ENCODE data around the gene TIFAB. TPM values are rescaled to one million over a fixed set of nuclear protein-coding genes. Genes with fewer than 3 reads are reported as not detected.

Gene TIFAB
- total and polyA plus RNA-seq, 7 experiments from 2014 or later = 0.05 to 1.1 (median 0.08) TPM; not detected in 4

GRCh38 chr5:135446206-135446605, 5.9 kb downstream of the TIFAB start:
- H3K27ac ChIP-seq (ENCODE audit: low read depth, low read length) = no peak overlapping the region
- no peaks in the 10 kb centered on the region for H3K9me3 Mint-ChIP-seq
- no peaks in the 10 kb centered on the region for H3K36me3 ChIP-seq (ENCODE audit: control insufficient read depth in 2 of 3, insufficient read depth in 3 of 3, low read length in 3 of 3)
- H3K4me1 Mint-ChIP-seq = peaks cover 0 to 7% (median 0%) of the 10 kb centered on the region in 7 donors
- H3K4me1 ChIP-seq (ENCODE audit: control insufficient read depth in 2 of 2, insufficient read depth in 2 of 2, low read length in 2 of 2) = no peaks in the 10 kb centered on the region
- H3K9me3 ChIP-seq (ENCODE audit: control insufficient read depth in 2 of 3, low read length in 3 of 3) = no peaks in the 10 kb centered on the region
- no peak overlapping the region for H3K4me3 ChIP-seq (ENCODE audit: low read length)
- intact Hi-C loops (cut with micrococcal nuclease) = no loop called here
- ChIA-PET CTCF (no interaction called here), POLR2A (no interaction called here)
- DNase-seq = no peak
- no peaks in the 10 kb centered on the region for H3K36me3 Mint-ChIP-seq
- no peak overlapping the region for H3K4me3 Mint-ChIP-seq
- no peak for ATAC-seq
- no peak overlapping the region for H3K27ac Mint-ChIP-seq
- H3K27me3 ChIP-seq (ENCODE audit: control insufficient read depth in 2 of 2, insufficient read depth in 2 of 2, low read length in 2 of 2) = no peaks in the 10 kb centered on the region
- peaks cover 5 to 14% (median 9%) of the 10 kb centered on the region in 5 donors for H3K27me3 Mint-ChIP-seq

- no peaks in the 10 kb centered on the region for H3K27me3 ChIP-seq (ENCODE audit: control insufficient read depth in 2 of 2, insufficient read depth in 2 of 2, low read length in 2 of 2)
- intact Hi-C loops (cut with micrococcal nuclease) = no loop called here
- H3K9me3 ChIP-seq (ENCODE audit: control insufficient read depth in 2 of 3, low read length in 3 of 3) = no peaks in the 10 kb centered on the region
- ATAC-seq (peak; percentile 51), DNase-seq (no peak)
- ChIA-PET POLR2A (no interaction called here), CTCF (no interaction called here)
- H3K27me3 Mint-ChIP-seq = peaks cover 5 to 14% (median 13%) of the 10 kb centered on the region in 5 donors
- H3K27ac ChIP-seq (ENCODE audit: low read depth, low read length) = no peak overlapping the region
- no peak overlapping the region for H3K4me3 ChIP-seq (ENCODE audit: low read length)
- no peaks in the 10 kb centered on the region for H3K36me3 ChIP-seq (ENCODE audit: control insufficient read depth in 2 of 3, insufficient read depth in 3 of 3, low read length in 3 of 3)
- no peak overlapping the region for H3K27ac Mint-ChIP-seq
- H3K9me3 Mint-ChIP-seq = no peaks in the 10 kb centered on the region
- H3K36me3 Mint-ChIP-seq = no peaks in the 10 kb centered on the region
- H3K4me3 Mint-ChIP-seq = no peak overlapping the region
- H3K4me1 ChIP-seq (ENCODE audit: control insufficient read depth in 2 of 2, insufficient read depth in 2 of 2, low read length in 2 of 2) = no peaks in the 10 kb centered on the region
- peaks cover 0 to 4% (median 0%) of the 10 kb centered on the region in 7 donors for H3K4me1 Mint-ChIP-seq
Observed at GRCh38 chr5:135445306-135445985, 6.7 kb downstream of the TIFAB start.

- no peak for DNase-seq
- H3K27ac Mint-ChIP-seq = no peak overlapping the region
Observed at GRCh38 chr5:135444881-135445280, 7.3 kb downstream of the TIFAB start.

GRCh38 chr5:135444360-135444759, 7.8 kb downstream of the TIFAB start:
- ChIA-PET CTCF (no interaction called here), POLR2A (no interaction called here)
- DNase-seq = no peak
- Histone ChIP-seq H3K9me3 (ENCODE audit: control insufficient read depth in 2 of 3, low read length in 3 of 3) (no peaks in the 10 kb centered on the region), H3K27ac (ENCODE audit: low read depth, low read length) (no peak overlapping the region), H3K36me3 (ENCODE audit: control insufficient read depth in 2 of 3, insufficient read depth in 3 of 3, low read length in 3 of 3) (no peaks in the 10 kb centered on the region), H3K27me3 (ENCODE audit: control insufficient read depth in 2 of 2, insufficient read depth in 2 of 2, low read length in 2 of 2) (no peaks in the 10 kb centered on the region), H3K4me1 (ENCODE audit: control insufficient read depth in 2 of 2, insufficient read depth in 2 of 2, low read length in 2 of 2) (no peaks in the 10 kb centered on the region), H3K4me3 (ENCODE audit: low read length) (no peak overlapping the region)
- intact Hi-C loops (cut with micrococcal nuclease) = no loop called here
- peaks cover 0 to 4% (median 0%) of the 10 kb centered on the region in 7 donors for H3K4me1 Mint-ChIP-seq
- H3K27me3 Mint-ChIP-seq = peaks cover 5 to 14% (median 13%) of the 10 kb centered on the region in 5 donors
- no peaks in the 10 kb centered on the region for H3K36me3 Mint-ChIP-seq
- no peak overlapping the region for H3K4me3 Mint-ChIP-seq
- no peak overlapping the region for H3K27ac Mint-ChIP-seq
- ATAC-seq = peak; percentile 21
- no peaks in the 10 kb centered on the region for H3K9me3 Mint-ChIP-seq

More at GRCh38 chr5:135444881-135445280, 7.3 kb downstream of the TIFAB start:
- intact Hi-C loops (cut with micrococcal nuclease) = no loop called here
- H3K4me1 ChIP-seq (ENCODE audit: control insufficient read depth in 2 of 2, insufficient read depth in 2 of 2, low read length in 2 of 2) = no peaks in the 10 kb centered on the region
- Mint-ChIP-seq H3K4me1 (peaks cover 0 to 4% (median 0%) of the 10 kb centered on the region in 7 donors), H3K27me3 (peaks cover 5 to 14% (median 13%) of the 10 kb centered on the region in 5 donors), H3K9me3 (no peaks in the 10 kb centered on the region), H3K36me3 (no peaks in the 10 kb centered on the region), H3K4me3 (no peak overlapping the region)
- no peaks in the 10 kb centered on the region for H3K27me3 ChIP-seq (ENCODE audit: control insufficient read depth in 2 of 2, insufficient read depth in 2 of 2, low read length in 2 of 2)
- no peak for ATAC-seq
- H3K36me3 ChIP-seq (ENCODE audit: control insufficient read depth in 2 of 3, insufficient read depth in 3 of 3, low read length in 3 of 3) = no peaks in the 10 kb centered on the region
- no peaks in the 10 kb centered on the region for H3K9me3 ChIP-seq (ENCODE audit: control insufficient read depth in 2 of 3, low read length in 3 of 3)
- no peak overlapping the region for H3K27ac ChIP-seq (ENCODE audit: low read depth, low read length)
- ChIA-PET POLR2A (no interaction called here), CTCF (no interaction called here)
- H3K4me3 ChIP-seq (ENCODE audit: low read length) = no peak overlapping the region

- no peak overlapping the region for H3K4me3 ChIP-seq (ENCODE audit: low read length)
- H3K4me3 Mint-ChIP-seq = no peak overlapping the region
- ATAC-seq (no peak), DNase-seq (no peak)
- POLR2A ChIA-PET = no interaction called here
- CTCF ChIA-PET = no interaction called here
- H3K27me3 Mint-ChIP-seq = peaks cover 5 to 15% (median 13%) of the 10 kb centered on the region in 5 donors
- H3K9me3 Mint-ChIP-seq = no peaks in the 10 kb centered on the region
- H3K27ac ChIP-seq (ENCODE audit: low read depth, low read length) = no peak overlapping the region
- H3K9me3 ChIP-seq (ENCODE audit: control insufficient read depth in 2 of 3, low read length in 3 of 3) = no peaks in the 10 kb centered on the region
- peak overlapping the region in 1 of 9 donors; percentile 67 for H3K27ac Mint-ChIP-seq
- no peaks in the 10 kb centered on the region for H3K27me3 ChIP-seq (ENCODE audit: control insufficient read depth in 2 of 2, insufficient read depth in 2 of 2, low read length in 2 of 2)
- intact Hi-C loops (cut with micrococcal nuclease) = no loop called here
- no peaks in the 10 kb centered on the region for H3K36me3 ChIP-seq (ENCODE audit: control insufficient read depth in 2 of 3, insufficient read depth in 3 of 3, low read length in 3 of 3)
- H3K4me1 Mint-ChIP-seq = peaks cover 0 to 4% (median 0%) of the 10 kb centered on the region in 7 donors
- no peaks in the 10 kb centered on the region for H3K4me1 ChIP-seq (ENCODE audit: control insufficient read depth in 2 of 2, insufficient read depth in 2 of 2, low read length in 2 of 2)
- H3K36me3 Mint-ChIP-seq = no peaks in the 10 kb centered on the region
Observed at GRCh38 chr5:135443161-135443960, 8.8 kb downstream of the TIFAB start.

GRCh38 chr5:135442431-135443160, 9.6 kb downstream of the TIFAB start:
- POLR2A ChIA-PET = no interaction called here
- no peaks in the 10 kb centered on the region for H3K27me3 ChIP-seq (ENCODE audit: control insufficient read depth in 2 of 2, insufficient read depth in 2 of 2, low read length in 2 of 2)
- H3K9me3 ChIP-seq (ENCODE audit: control insufficient read depth in 2 of 3, low read length in 3 of 3) = no peaks in the 10 kb centered on the region
- H3K27ac Mint-ChIP-seq = peak overlapping the region in 1 of 9 donors; percentile 67
- intact Hi-C loops (cut with micrococcal nuclease) = no loop called here
- ATAC-seq (no peak), DNase-seq (peak in 1 of 9 donors; percentile 11)
- no peaks in the 10 kb centered on the region for H3K4me1 ChIP-seq (ENCODE audit: control insufficient read depth in 2 of 2, insufficient read depth in 2 of 2, low read length in 2 of 2)
- H3K9me3 Mint-ChIP-seq = no peaks in the 10 kb centered on the region
- no peak overlapping the region for H3K4me3 Mint-ChIP-seq
- no peaks in the 10 kb centered on the region for H3K36me3 Mint-ChIP-seq
- no peaks in the 10 kb centered on the region for H3K36me3 ChIP-seq (ENCODE audit: control insufficient read depth in 2 of 3, insufficient read depth in 3 of 3, low read length in 3 of 3)
- no peak overlapping the region for H3K4me3 ChIP-seq (ENCODE audit: low read length)
- H3K27me3 Mint-ChIP-seq = peaks cover 5 to 20% (median 12%) of the 10 kb centered on the region in 5 donors
- CTCF ChIA-PET = interaction anchor here (0.8 kb wide), 1 partner anchor 124 kb away, joined by 3 read pairs; no protein-coding TSS in a partner anchor
- H3K27ac ChIP-seq (ENCODE audit: low read depth, low read length) = no peak overlapping the region
- peaks cover 0 to 4% (median 0%) of the 10 kb centered on the region in 7 donors for H3K4me1 Mint-ChIP-seq

Measured in naive thymus-derived CD4-positive, alpha-beta T cell (primary cell).